Nephron progenitor cell (in vitro differentiated cells): ENCODE data around the gene CDC14C.

Experiments used
- DNase-seq: peaks from one replicate; pipeline ENCODE4 v3.0.0; 2021
- H3K27ac Mint-ChIP-seq: 2 replicates; pipeline ENCODE4 v1.8.0; 2021; ENCODE audit warnings: mild to moderate bottlenecking, moderate library complexity, mixed read lengths
- H3K27me3 Mint-ChIP-seq: 2 replicates; pipeline ENCODE4 v1.8.0; 2021; ENCODE audit warnings: mild to moderate bottlenecking, low read depth, mixed read lengths; ENCODE audit not compliant: poor library complexity
- H3K36me3 Mint-ChIP-seq: 2 replicates; pipeline ENCODE4 v1.8.0; 2021; ENCODE audit warnings: low read depth, mixed read lengths
- H3K4me1 Mint-ChIP-seq: 2 replicates; pipeline ENCODE4 v1.8.0; 2021; ENCODE audit warnings: mixed read lengths
- H3K4me3 Mint-ChIP-seq: 2 replicates; pipeline ENCODE4 v1.8.0; 2021; ENCODE audit warnings: mild to moderate bottlenecking, moderate library complexity, mixed read lengths
- H3K9me3 Mint-ChIP-seq: 2 replicates; pipeline ENCODE4 v1.8.0; 2021; ENCODE audit warnings: mild to moderate bottlenecking, moderate library complexity, mixed read lengths
- TF ChIP-seq, protein P1 (sequence below): fragments of 200-600 bp; sonication (generic); IDR thresholded peaks from 2 replicates; pipeline ENCODE4 v1.5.0; 2021; ENCODE audit warnings: antibody characterized with exemption

CDC14C gene

GRCh38 chr7:48962821-48963505 lies 38.6 kb downstream of the CDC14C start:
- H3K4me3 Mint-ChIP-seq = no peak overlapping the region
- DNase-seq = peak; percentile 3
- H3K4me1 Mint-ChIP-seq = peaks cover 5% of the 10 kb centered on the region
- H3K27me3 Mint-ChIP-seq = peaks cover 4% of the 10 kb centered on the region
- H3K36me3 Mint-ChIP-seq = no peaks in the 10 kb centered on the region
- H3K27ac Mint-ChIP-seq = peak overlapping the region; percentile 29
- H3K9me3 Mint-ChIP-seq = no peaks in the 10 kb centered on the region
- TF ChIP-seq, protein P1, sequence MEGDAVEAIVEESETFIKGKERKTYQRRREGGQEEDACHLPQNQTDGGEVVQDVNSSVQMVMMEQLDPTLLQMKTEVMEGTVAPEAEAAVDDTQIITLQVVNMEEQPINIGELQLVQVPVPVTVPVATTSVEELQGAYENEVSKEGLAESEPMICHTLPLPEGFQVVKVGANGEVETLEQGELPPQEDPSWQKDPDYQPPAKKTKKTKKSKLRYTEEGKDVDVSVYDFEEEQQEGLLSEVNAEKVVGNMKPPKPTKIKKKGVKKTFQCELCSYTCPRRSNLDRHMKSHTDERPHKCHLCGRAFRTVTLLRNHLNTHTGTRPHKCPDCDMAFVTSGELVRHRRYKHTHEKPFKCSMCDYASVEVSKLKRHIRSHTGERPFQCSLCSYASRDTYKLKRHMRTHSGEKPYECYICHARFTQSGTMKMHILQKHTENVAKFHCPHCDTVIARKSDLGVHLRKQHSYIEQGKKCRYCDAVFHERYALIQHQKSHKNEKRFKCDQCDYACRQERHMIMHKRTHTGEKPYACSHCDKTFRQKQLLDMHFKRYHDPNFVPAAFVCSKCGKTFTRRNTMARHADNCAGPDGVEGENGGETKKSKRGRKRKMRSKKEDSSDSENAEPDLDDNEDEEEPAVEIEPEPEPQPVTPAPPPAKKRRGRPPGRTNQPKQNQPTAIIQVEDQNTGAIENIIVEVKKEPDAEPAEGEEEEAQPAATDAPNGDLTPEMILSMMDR = no peak

DNA sequence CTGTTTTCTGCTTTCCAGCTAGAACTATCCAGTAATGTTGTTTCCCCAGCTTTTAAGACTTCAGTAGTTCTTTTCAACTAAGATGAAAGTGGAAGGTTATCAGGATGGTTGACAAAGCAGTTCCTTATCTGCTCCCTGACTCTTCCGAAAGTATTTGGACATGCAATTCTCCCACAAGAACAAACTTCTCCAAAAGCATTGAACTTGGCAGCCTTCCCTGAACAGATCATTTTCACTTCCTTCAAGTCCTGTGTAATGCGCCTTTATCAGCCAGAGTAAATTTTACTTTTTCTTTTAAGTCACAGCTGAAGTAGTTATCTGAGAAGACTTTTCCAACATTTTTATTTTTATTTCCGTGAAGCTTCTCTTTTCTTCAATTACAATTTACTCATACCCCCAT lies 39.7 kb downstream of the CDC14C start:
- TF ChIP-seq, protein P1 = no peak
- Mint-ChIP-seq H3K27ac (no peak overlapping the region), H3K36me3 (no peaks in the 10 kb centered on the region), H3K9me3 (peaks cover 2% of the 10 kb centered on the region), H3K4me1 (peaks cover 5% of the 10 kb centered on the region), H3K27me3 (peaks cover 4% of the 10 kb centered on the region), H3K4me3 (no peak overlapping the region)
- no peak for DNase-seq

GRCh38 chr7:48971173-48971572 lies 46.8 kb downstream of the CDC14C start:
- TF ChIP-seq, protein P1 = no peak
- Mint-ChIP-seq H3K4me1 (no peaks in the 10 kb centered on the region), H3K4me3 (no peak overlapping the region), H3K9me3 (peaks cover 12% of the 10 kb centered on the region), H3K27ac (no peak overlapping the region), H3K36me3 (no peaks in the 10 kb centered on the region), H3K27me3 (no peaks in the 10 kb centered on the region)
- no peak for DNase-seq

DNA sequence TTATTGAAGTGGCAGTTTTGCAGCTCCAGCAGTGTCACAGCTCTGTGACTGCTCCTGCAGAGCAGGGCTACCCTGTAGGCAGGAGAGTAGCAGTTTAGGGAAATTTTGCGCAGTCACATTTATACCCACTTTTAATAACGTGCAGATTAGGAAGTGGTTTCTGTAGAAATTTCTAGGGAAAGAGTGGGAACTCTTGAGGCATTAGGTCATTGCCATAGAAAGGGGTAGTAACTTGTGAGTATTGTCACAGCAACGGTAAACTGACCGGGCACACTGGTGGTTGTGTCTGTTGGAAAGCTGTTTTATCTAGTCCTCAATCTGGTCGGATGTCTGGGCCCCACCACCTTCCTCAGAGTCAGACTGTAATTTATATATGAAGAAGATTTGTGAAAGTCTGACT lies 51.9 kb downstream of the CDC14C start:
- H3K9me3 Mint-ChIP-seq = peaks cover 4% of the 10 kb centered on the region

DNA sequence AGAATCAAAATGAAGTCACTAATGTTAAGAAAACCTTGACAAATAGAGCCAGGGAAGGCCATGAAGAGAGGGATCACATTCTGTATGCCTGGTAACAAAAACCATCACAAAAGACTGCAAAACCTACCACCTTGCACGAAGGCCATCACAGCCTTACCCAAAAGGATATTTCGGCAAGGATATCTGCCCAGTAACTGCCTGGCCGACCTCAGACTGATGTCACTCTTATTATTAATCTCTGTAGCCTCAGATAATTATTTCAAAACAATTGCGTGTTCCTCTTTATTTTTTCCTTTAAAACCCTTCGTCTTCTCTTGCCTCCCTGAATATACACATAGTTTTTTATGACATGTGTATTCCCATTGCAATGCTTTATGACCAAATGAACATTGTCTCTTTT lies 52.5 kb downstream of the CDC14C start:
- Mint-ChIP-seq H3K4me1 (no peaks in the 10 kb centered on the region), H3K9me3 (peaks cover 4% of the 10 kb centered on the region), H3K27ac (no peak overlapping the region), H3K4me3 (no peak overlapping the region), H3K27me3 (no peaks in the 10 kb centered on the region), H3K36me3 (no peaks in the 10 kb centered on the region)
- no peak for DNase-seq
- TF ChIP-seq, protein P1 = no peak

More for the DNA sequence above, 51.9 kb downstream of the CDC14C start:
- Mint-ChIP-seq H3K4me3 (no peak overlapping the region), H3K4me1 (no peaks in the 10 kb centered on the region), H3K27ac (no peak overlapping the region), H3K36me3 (no peaks in the 10 kb centered on the region), H3K27me3 (no peaks in the 10 kb centered on the region)
- TF ChIP-seq, protein P1 = no peak
- DNase-seq = no peak
